ENCODE data around the gene PPP1R2. TPM values are rescaled to one million over a fixed set of nuclear protein-coding genes. Genes with fewer than 3 reads are reported as not detected.
"Not testable (repeated sequence)": the region's sequence is repeated elsewhere in the genome, so short reads cannot be mapped to it uniquely, and the experiment has no call there.

PPP1R2 gene
- total and polyA plus RNA-seq, 5 donors from 2014 or later, result 169 to 337 (median 299) TPM

GRCh38 chr3:195475116-195475515 is 68.0 kb downstream of the PPP1R2 start:
- H3K4me3 Mint-ChIP-seq; H3K36me3 Mint-ChIP-seq; H3K4me3 ChIP-seq (ENCODE audit: low read depth, low read length); H3K9me3 Mint-ChIP-seq; H3K4me1 Mint-ChIP-seq; DNase-seq; H3K27ac Mint-ChIP-seq; H3K9me3 ChIP-seq (ENCODE audit: control insufficient read depth in 2 of 2, low read length in 2 of 2); H3K27me3 ChIP-seq (ENCODE audit: control insufficient read depth, insufficient read depth, low read length); H3K27ac ChIP-seq (ENCODE audit: insufficient read depth, low read length, poor library complexity, severe bottlenecking); H3K36me3 ChIP-seq (ENCODE audit: control insufficient read depth, insufficient read depth, low read length); H3K4me1 ChIP-seq (ENCODE audit: control insufficient read depth, insufficient read depth, low read length, poor library complexity, severe bottlenecking); ATAC-seq (ENCODE audit: low read depth in 2 of 2): not testable (repeated sequence)
- peaks cover 21% of the 10 kb centered on the region for H3K27me3 Mint-ChIP-seq

DNA sequence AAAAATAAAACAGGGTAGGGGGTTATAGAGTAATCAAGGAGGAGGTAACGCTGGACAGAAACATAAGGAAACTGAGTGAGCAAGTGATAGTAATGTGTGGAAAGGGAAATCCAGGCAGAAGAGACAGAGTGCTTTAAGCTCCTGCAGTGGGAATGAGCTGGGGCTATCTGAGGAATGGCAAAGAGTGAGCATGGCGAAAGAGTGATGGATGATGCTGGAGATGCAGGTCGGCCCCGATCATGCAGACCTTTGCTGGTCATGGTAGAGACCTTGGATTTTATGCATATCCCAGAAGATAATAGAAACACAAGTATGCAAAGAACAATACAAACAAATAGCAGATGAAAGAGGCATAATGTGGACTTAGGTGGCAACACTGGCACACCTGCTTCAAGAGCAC is 74.3 kb downstream of the PPP1R2 start:
- H3K4me1 ChIP-seq (ENCODE audit: control insufficient read depth, insufficient read depth, low read length, poor library complexity, severe bottlenecking), result no peaks in the 10 kb centered on the region
- no peak overlapping the region for H3K27ac ChIP-seq (ENCODE audit: insufficient read depth, low read length, poor library complexity, severe bottlenecking)
- H3K27me3 Mint-ChIP-seq, result peaks cover 6% of the 10 kb centered on the region
- peaks cover 9% of the 10 kb centered on the region for H3K36me3 Mint-ChIP-seq
- ATAC-seq (ENCODE audit: low read depth in 2 of 2) (no peak), DNase-seq (no peak)
- no peak overlapping the region for H3K27ac Mint-ChIP-seq
- H3K4me3 ChIP-seq (ENCODE audit: low read depth, low read length), result no peak overlapping the region
- no peaks in the 10 kb centered on the region for H3K27me3 ChIP-seq (ENCODE audit: control insufficient read depth, insufficient read depth, low read length)
- peaks cover 0 to 17% (median 9%) of the 10 kb centered on the region in 7 donors for H3K9me3 Mint-ChIP-seq
- no peak overlapping the region for H3K4me3 Mint-ChIP-seq
- peaks cover 0 to 12% (median 6%) of the 10 kb centered on the region in 4 donors for H3K4me1 Mint-ChIP-seq
- H3K36me3 ChIP-seq (ENCODE audit: control insufficient read depth, insufficient read depth, low read length), result no peaks in the 10 kb centered on the region
- peaks cover 10 to 14% of the 10 kb centered on the region in 2 experiments for H3K9me3 ChIP-seq (ENCODE audit: control insufficient read depth in 2 of 2, low read length in 2 of 2)

GRCh38 chr3:195468391-195468776 is 74.7 kb downstream of the PPP1R2 start:
- Histone ChIP-seq H3K4me1 (ENCODE audit: control insufficient read depth, insufficient read depth, low read length, poor library complexity, severe bottlenecking) (no peaks in the 10 kb centered on the region), H3K4me3 (ENCODE audit: low read depth, low read length) (no peak overlapping the region), H3K36me3 (ENCODE audit: control insufficient read depth, insufficient read depth, low read length) (no peaks in the 10 kb centered on the region), H3K9me3 (ENCODE audit: control insufficient read depth in 2 of 2, low read length in 2 of 2) (peaks cover 10 to 14% of the 10 kb centered on the region in 2 experiments), H3K27ac (ENCODE audit: insufficient read depth, low read length, poor library complexity, severe bottlenecking) (no peak overlapping the region), H3K27me3 (ENCODE audit: control insufficient read depth, insufficient read depth, low read length) (no peaks in the 10 kb centered on the region)
- H3K4me3 Mint-ChIP-seq, result no peak overlapping the region
- DNase-seq (no peak), ATAC-seq (ENCODE audit: low read depth in 2 of 2) (no peak)
- peaks cover 0 to 12% (median 6%) of the 10 kb centered on the region in 4 donors for H3K4me1 Mint-ChIP-seq
- peaks cover 9% of the 10 kb centered on the region for H3K36me3 Mint-ChIP-seq
- H3K9me3 Mint-ChIP-seq, result peaks cover 0 to 17% (median 9%) of the 10 kb centered on the region in 7 donors
- peak overlapping the region in 2 of 3 donors; percentile 29 to 72 for H3K27ac Mint-ChIP-seq
- H3K27me3 Mint-ChIP-seq, result peaks cover 6% of the 10 kb centered on the region

DNA sequence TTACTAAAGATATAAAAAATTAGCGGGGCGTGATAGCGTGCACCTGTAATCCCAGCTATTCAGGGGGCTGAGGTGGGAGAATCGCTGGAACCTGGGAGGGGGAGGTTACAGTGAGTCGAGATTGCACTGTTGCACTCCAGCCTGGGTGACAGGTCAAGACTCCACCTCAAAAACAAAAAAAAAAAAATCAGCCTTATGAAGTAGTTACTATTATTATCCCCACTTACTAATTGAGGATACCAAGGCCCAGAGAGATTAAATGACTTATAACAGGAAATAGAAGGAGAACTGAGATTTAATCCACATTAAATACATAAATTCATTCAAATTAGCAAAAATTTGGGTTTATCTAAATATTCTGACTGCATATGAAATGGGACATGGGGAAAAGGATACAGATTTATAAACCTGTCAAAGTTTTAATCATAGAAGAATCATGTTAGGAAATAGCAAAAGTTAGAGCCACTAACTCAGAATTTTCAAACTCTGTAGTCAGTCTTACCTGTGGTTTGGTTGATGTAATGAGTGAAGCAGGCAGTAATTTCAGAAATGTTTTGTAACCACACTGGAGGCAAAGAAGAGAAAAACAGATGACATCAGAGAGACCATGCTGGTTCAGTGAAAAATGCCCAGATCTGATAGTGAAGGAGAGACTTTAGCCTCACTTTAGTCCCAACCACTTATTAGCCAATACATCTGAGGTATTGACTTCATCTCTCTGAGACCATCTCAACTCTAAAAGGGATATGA is 75.3 kb downstream of the PPP1R2 start:
- H3K27ac Mint-ChIP-seq, result peak overlapping the region in 2 of 3 donors; percentile 29 to 72
- no peak overlapping the region for H3K4me3 Mint-ChIP-seq
- peak in 1 of 3 donors; percentile 30 for DNase-seq

DNA sequence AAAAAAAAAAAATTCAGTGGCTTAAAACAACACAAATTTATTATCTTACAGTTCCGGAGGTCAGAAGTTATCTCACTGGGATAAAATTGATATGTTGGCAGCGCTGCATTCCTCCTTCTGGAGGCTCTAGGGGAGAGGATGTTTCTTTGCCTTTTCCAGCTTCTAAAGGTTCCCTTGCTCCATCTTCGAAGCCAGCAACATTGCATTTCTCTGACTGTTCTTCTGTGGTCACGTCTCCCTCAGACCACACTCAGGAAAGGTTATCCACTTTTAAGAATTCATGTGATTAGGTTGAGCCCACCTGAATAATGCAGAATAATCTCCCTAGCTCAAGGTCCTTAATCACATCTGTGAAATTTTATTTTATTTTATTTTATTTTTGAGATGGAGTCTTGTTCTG is 76.9 kb downstream of the PPP1R2 start:
- H3K36me3 Mint-ChIP-seq, result peaks cover 9% of the 10 kb centered on the region
- H3K27ac ChIP-seq (ENCODE audit: insufficient read depth, low read length, poor library complexity, severe bottlenecking), result no peak overlapping the region
- no peaks in the 10 kb centered on the region for H3K36me3 ChIP-seq (ENCODE audit: control insufficient read depth, insufficient read depth, low read length)
- H3K4me3 ChIP-seq (ENCODE audit: low read depth, low read length), result no peak overlapping the region
- H3K9me3 ChIP-seq (ENCODE audit: control insufficient read depth in 2 of 2, low read length in 2 of 2), result peaks cover 10 to 14% of the 10 kb centered on the region in 2 experiments
- no peaks in the 10 kb centered on the region for H3K27me3 ChIP-seq (ENCODE audit: control insufficient read depth, insufficient read depth, low read length)
- no peak for ATAC-seq (ENCODE audit: low read depth in 2 of 2)
- no peaks in the 10 kb centered on the region for H3K27me3 Mint-ChIP-seq
- no peak for DNase-seq
- peaks cover 0 to 17% (median 9%) of the 10 kb centered on the region in 7 donors for H3K9me3 Mint-ChIP-seq
- no peak overlapping the region for H3K4me3 Mint-ChIP-seq
- H3K27ac Mint-ChIP-seq, result no peak overlapping the region
- no peaks in the 10 kb centered on the region for H3K4me1 ChIP-seq (ENCODE audit: control insufficient read depth, insufficient read depth, low read length, poor library complexity, severe bottlenecking)
- H3K4me1 Mint-ChIP-seq, result peaks cover 0 to 7% (median 6%) of the 10 kb centered on the region in 4 donors

More for the DNA sequence above, 75.3 kb downstream of the PPP1R2 start:
- no peak overlapping the region for H3K27ac ChIP-seq (ENCODE audit: insufficient read depth, low read length, poor library complexity, severe bottlenecking)
- no peaks in the 10 kb centered on the region for H3K4me1 ChIP-seq (ENCODE audit: control insufficient read depth, insufficient read depth, low read length, poor library complexity, severe bottlenecking)
- Mint-ChIP-seq H3K27me3 (peaks cover 6% of the 10 kb centered on the region), H3K9me3 (peaks cover 0 to 17% (median 9%) of the 10 kb centered on the region in 7 donors), H3K36me3 (peaks cover 9% of the 10 kb centered on the region), H3K4me1 (peaks cover 0 to 12% (median 6%) of the 10 kb centered on the region in 4 donors)
- no peak overlapping the region for H3K4me3 ChIP-seq (ENCODE audit: low read depth, low read length)
- peak; percentile 37 to 67 for ATAC-seq (ENCODE audit: low read depth in 2 of 2)
- H3K36me3 ChIP-seq (ENCODE audit: control insufficient read depth, insufficient read depth, low read length), result no peaks in the 10 kb centered on the region
- H3K27me3 ChIP-seq (ENCODE audit: control insufficient read depth, insufficient read depth, low read length), result no peaks in the 10 kb centered on the region
- peaks cover 10 to 14% of the 10 kb centered on the region in 2 experiments for H3K9me3 ChIP-seq (ENCODE audit: control insufficient read depth in 2 of 2, low read length in 2 of 2)

Other genes starting within 250 kb of the PPP1R2 start
- gene ACAP2, start 100.3 kb downstream of the PPP1R2 start, total RNA-seq, result 121 TPM
- gene ACAP2, start 100.3 kb downstream of the PPP1R2 start, polyA plus RNA-seq, result 10 to 100 TPM; 36.9 to 59.2 (median 48.5) TPM
- not detected for gene APOD, start 40.6 kb upstream of the PPP1R2 start, total RNA-seq
- gene APOD, start 40.6 kb upstream of the PPP1R2 start, polyA plus RNA-seq, result under 1 TPM in 1 of 4 donors, not detected in 3; 0.60 TPM
- 1.5 TPM for gene MUC20, start 177.7 kb upstream of the PPP1R2 start, total RNA-seq
- under 1 TPM in 2 of 4 donors, not detected in 2; 0.14 to 0.47 TPM for gene MUC20, start 177.7 kb upstream of the PPP1R2 start, polyA plus RNA-seq

Data from CD4-positive, CD25-positive, alpha-beta regulatory T cell (primary cell).